Measurements from ENCODE around the gene LARP4B.
"Not testable (repeated sequence)": the region's sequence is repeated elsewhere in the genome, so short reads cannot be mapped to it uniquely, and the experiment has no call there.

LARP4B gene

DNA sequence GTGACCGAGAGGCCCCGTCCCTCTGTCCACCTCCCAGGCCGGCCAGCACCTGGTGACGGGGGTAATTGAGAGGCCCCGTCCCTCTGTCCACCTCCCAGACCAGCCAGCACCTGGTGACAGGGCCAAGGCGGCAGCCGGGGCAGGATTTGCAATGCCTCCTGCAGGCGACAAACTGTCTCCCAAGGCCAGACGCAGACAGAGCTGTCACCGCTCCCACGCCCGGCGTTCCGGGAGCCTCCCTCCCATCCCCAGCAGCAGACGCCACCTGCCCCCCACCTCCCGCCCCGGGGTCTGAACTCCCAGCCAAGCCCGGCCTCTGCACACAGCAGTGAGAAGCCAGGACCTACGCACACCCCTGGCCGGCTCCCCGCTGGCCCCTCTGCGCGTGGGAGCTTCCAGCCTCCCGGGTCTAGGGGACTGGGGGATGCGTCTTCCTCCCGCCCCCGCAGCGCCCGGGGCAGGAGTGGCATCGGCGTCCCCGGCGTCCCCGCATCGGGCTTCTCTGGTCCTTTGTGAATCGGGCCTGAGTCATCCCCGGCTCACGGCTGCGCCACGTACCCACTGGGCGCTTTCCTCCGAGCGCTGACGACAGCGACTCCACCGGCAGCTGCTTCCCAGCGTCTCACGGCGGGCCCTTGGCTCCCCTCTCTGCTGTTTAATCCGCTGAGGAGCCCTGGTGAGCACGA, 147.0 kb downstream of the LARP4B start:
- DNase-seq, result peak; percentile 52

- DNase-seq, result no peak
These were observed 148.5 kb downstream of the LARP4B start for GRCh38 chr10:782751-783648.

GRCh38 chr10:780536-781524, 150.7 kb downstream of the LARP4B start:
- DNase-seq, result no peak

GRCh38 chr10:778626-779330, 152.7 kb downstream of the LARP4B start:
- no peak for DNase-seq

DNA sequence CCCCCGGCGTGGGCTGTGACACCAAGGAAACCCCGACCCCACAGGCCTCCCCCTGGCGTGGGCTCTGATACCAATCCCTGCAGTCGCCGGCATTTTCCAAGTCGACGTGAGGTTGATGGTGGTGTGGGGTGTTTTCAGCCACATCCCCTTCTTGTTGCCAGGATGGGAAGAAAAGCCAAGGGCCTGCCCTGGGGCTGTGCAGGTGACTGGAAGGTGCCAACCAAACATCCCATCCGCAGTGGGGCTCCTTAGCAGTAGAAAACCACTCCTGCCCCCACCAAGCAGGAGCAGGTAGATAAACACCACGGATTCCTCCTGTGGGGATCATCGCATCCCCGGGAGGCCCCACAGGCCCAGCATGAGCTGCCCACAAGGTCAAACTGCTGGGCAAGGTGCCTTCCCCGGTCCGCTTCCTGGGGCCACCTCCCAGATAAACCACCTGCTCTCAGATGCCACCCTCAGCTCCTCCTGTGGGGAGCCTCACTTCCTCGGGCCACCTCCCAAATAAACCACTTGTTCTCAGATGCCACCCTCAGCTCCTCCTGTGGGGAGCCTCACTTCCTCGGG, 153.5 kb downstream of the LARP4B start:
- peak; percentile 29 for DNase-seq

GRCh38 chr10:776772-777171, 154.7 kb downstream of the LARP4B start:
- no peak for DNase-seq

DNA sequence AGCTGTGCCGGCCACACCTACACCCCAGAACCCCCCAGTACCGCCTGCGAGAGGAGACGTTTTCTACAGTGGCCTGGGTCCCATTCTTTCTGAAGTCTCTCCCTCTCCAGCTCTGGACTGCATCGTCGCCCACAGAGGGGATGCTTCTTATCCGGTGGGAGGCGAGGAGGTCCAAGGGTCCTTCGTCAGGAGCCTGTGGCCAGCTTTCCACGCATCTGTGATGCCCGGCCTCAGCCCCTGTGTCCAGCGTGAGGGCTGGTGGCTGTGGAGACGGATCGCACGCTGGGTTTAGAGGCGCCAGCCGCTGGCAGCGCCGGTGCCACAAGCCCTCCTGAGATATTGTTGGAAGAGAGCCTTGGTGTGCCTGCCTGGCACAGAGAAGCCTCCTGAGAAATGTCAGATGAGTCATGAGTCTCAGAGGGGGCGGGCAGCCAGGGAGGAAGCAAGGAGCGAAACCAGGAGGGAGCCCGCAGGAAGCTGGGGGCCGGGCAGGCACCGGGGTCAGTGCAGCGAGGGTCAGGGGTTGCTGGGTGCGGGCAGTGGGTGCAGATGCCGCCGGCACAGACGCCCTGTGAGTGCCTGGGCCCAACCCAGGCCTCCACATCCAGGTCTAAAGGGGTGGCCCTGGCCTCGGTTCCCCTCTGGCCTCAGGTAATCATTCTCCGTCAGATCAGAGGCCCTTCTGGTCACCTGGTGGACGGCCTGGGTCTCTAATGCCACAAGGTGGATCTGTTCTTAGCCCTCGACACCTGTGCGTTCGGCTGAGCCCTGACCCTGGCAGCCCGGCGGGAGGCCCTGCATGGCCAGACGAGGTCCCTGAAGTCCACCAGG, 156.0 kb downstream of the LARP4B start:
- peak; percentile 63 for DNase-seq

DNA sequence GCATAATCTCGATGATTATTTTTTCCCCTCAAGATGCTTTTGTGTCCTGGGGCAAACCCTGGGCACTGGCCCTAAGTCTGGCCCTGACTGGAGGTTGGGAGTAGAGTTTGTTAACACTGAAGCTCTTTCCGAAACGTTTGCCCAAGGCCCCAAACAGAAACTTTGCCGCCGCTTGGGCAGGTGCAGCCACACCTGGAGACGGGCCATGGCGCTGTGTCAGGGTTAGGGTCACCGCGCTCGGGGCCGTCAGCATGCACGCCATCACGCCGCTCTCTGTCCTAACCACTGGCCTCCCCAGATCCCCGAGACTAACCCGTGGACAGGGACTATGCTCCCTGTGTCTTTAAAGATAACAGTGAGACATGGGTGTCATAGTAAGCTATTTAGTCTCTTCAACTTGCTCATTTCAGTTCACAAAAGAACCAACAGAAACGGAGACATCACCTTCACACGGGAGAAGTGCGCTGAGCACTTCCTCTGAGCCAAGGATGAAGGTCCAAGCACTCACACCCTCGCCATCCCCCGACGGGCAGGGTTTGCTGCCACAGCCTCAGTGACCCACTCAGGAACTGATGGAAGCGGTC, 156.8 kb downstream of the LARP4B start:
- peak; percentile 76 for DNase-seq

DNA sequence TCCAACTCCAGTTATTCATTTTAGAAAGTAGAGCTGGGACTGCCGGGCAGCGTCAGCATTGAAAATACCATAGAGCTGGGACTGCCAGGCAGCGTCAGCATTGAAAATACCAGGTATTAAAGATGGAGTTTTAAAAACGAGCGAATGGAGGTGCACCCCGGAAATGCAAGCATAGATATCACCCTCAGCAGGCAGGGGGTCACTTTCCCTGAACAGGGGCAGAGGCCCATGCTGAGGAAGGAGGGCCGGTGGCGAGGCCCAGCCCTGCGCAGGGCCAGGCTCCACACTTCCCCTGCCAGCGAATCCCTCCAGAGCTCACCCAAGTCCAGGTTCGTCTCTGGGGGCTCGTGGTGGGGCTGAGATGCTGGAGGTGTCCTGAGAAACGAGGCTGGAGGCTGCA, 157.3 kb downstream of the LARP4B start:
- DNase-seq, result no peak

DNA sequence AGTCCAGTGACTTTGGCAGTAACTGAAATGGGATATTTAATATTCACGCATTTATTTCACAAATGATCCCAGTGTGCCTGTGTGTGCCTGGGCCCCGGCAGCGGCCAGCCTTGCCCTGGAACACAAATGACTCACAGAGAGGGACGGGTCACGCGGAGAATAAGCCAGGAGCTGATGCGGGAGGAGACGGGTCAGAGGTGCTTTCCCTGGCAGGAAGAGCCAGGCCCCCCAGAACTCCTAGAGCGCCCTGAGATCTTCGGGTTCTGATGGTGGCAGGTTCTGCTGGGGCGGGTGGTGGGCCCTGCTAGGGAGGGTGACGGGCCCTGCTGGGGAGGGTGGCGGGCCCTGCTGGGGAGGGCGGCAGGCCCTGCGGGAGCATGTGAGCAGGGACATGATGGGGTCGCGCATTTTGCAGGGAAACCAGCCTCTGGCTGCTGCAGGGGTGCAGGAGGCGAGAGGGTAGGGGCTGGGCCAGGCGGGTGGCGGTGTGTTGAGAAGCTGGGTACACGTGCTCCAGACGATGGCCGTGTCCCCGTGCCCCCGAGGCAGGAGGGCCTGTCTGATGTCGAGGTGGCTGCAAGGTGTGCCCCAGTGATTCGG, 157.8 kb downstream of the LARP4B start:
- DNase-seq, result no peak

- DNase-seq, result no peak
These were observed 159.3 kb downstream of the LARP4B start for GRCh38 chr10:772227-772637.

- DNase-seq, result no peak
These were observed 159.9 kb downstream of the LARP4B start for GRCh38 chr10:771647-772046.

GRCh38 chr10:770975-771374, 160.5 kb downstream of the LARP4B start:
- no peak for DNase-seq

DNA sequence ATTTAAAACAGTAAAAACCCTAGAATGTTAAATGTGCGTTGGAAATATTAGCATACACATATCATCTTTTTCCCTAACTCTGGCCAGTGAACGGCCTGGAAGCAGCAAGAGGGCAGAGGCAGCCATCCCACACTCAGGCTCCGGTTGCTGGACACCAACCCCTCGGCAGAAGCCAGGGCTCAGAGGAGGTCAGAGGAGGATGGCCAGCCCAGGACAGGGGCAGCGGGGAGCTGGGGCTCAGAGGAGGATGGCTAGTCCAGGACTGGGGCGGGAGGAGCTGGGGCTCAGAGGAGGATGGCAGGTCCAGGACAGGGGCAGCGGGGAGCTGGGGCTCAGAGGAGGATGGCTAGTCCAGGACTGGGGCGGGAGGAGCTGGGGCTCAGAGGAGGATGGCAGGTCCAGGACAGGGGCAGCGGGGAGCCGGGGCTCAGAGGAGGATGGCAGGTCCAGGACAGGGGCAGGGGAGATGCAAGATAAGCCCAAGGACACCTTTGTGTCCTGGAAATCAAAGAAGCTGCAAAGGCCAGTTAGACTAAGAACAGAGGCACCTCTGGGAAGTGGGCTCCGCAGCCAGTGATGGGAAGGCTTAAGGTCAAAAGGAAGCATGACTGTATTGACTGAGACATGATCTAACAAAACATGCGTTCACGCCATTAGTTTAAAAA, 161.3 kb downstream of the LARP4B start:
- DNase-seq, result not testable (repeated sequence)

- DNase-seq, result no peak
These were observed 163.7 kb downstream of the LARP4B start for GRCh38 chr10:767794-768193.

DNA sequence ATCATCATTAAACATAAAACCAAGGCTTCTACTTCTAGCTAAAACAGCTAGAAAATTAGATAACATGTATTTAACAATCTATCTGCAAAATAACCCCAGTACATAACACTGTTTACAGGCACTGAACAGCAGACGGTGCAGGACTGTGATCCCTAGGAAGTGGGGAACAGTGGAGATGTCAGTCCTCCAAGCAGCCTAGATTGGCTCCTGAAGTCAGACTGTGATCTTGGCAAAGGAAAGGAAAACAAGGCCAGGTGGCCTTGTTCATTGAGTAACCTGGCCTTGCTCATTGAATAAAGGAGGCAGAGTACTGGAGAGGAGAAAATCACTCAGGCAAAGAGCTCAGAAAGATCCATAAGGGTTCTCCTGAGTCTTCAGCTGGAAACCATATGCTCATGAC, 164.3 kb downstream of the LARP4B start:
- no peak for DNase-seq

DNA sequence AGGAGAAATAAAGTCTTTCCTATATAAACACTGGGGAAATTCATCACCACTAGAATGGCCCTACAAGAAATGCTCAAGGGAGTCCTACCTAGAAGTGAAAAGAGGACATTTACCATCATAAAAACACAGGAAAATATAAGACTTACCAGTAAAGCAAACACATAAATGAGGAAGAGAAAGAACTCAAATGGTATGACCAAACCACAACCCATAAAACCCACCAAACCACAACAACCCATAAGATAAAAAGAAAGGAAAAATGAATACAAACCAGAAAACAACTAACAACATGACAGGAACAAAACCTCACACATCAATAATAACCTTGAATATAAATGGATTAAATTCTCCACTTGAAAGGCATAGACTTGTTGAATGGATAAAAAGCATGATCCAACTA, 170.1 kb downstream of the LARP4B start:
- DNase-seq, result no peak

DNA sequence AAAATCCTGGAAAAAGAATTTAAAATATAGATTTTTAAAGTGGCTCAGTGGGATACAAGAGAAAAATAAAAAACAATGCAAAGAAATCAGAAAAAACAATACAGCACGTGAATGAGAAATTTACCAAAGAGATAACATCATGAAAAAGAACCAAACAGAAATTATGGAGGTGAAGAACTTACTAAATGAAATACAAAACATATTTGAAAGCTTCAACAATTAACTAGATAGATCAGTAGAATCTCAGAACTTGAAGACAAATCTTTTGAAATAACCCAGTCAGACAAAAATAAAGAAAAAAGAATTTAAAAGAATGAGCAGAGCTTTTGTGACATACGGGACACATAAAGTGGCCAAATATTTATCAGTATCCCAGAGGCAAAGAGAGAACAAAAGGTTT, 170.9 kb downstream of the LARP4B start:
- no peak for DNase-seq

DNA sequence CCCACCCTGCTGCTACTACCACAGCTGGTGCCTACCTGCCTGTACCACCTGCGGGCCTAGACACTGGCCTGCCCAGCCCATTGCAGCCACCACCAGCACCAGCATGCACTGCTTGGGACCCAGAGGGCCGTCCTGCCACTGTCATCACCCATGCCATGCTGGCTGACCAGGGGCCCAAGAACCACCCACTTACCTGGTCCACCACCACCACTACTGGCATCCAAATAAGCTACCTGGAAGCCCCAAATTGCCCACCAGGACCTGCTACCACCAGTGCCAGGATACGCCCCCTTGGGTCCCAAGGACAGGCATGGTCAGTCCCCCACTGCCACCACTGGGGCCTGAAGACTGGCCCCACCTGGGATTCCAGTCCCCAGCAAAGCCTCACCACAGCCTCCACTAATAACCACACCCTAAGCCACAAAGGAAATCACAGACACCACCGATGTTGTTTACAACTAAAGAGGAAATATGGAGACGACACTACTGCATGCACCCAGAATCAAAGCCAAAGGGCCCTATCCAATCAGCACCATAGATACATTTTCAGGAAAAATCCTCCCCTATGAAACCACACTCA, 171.5 kb downstream of the LARP4B start:
- DNase-seq, result no peak
